Mesothelial cell of epicardium (in vitro differentiated cells): ENCODE data around the gene PRKAA1. TPM values are rescaled to one million over a fixed set of nuclear protein-coding genes. Genes with fewer than 3 reads are reported as not detected.
"Not testable (repeated sequence)": the region's sequence is repeated elsewhere in the genome, so short reads cannot be mapped to it uniquely, and the experiment has no call there.

Experiments
- DNase-seq, 2 experiments: peaks; one replicate each; pipeline ENCODE4 v3.0.0; 2021; ENCODE audit warnings: low spot score in 2 of 2; ENCODE audit not compliant: unreplicated experiment in 2 of 2
- H3K27ac Mint-ChIP-seq: 2 replicates; pipeline ENCODE4 v1.8.0; 2021; ENCODE audit warnings: mixed read lengths
- H3K27me3 Mint-ChIP-seq: 2 replicates; pipeline ENCODE4 v1.8.0; 2021; ENCODE audit warnings: low read depth, mixed read lengths
- H3K36me3 Mint-ChIP-seq: 2 replicates; pipeline ENCODE4 v1.8.0; 2021; ENCODE audit warnings: mixed read lengths
- H3K4me1 Mint-ChIP-seq: 2 replicates; pipeline ENCODE4 v1.8.0; 2021; ENCODE audit warnings: mixed read lengths
- H3K4me3 Mint-ChIP-seq: 2 replicates; pipeline ENCODE4 v1.8.0; 2021; ENCODE audit warnings: mild to moderate bottlenecking, moderate library complexity, mixed read lengths
- H3K9me3 Mint-ChIP-seq: 2 replicates; pipeline ENCODE4 v1.8.0; 2021; ENCODE audit warnings: mixed read lengths
- CTCF ChIP-seq: fragments of 200-600 bp; sonication (generic); IDR thresholded peaks from one replicate; pipeline ENCODE4 v1.5.0; 2021; ENCODE audit warnings: antibody characterized with exemption; ENCODE audit not compliant: unreplicated experiment
- total RNA-seq: library from RNA; stranded (reverse); gene quantifications from 3 replicates; pipeline ENCODE4 v1.2.1, GENCODE V29; 2021

Gene PRKAA1
- total RNA-seq, 1 donor from 2014 or later, result 60.4 TPM

- H3K4me1 Mint-ChIP-seq, result peaks cover 2% of the 10 kb centered on the region
- no peaks in the 10 kb centered on the region for H3K27me3 Mint-ChIP-seq
- no peak for TF ChIP-seq CTCF
- H3K27ac Mint-ChIP-seq, result no peak overlapping the region
- H3K9me3 Mint-ChIP-seq, result peaks cover 34% of the 10 kb centered on the region
- H3K4me3 Mint-ChIP-seq, result no peak overlapping the region
- no peak for DNase-seq
- peaks cover 55% of the 10 kb centered on the region for H3K36me3 Mint-ChIP-seq
Measured at GRCh38 chr5:40720069-40720468, 78.1 kb downstream of the PRKAA1 start.

- Mint-ChIP-seq H3K36me3 (peaks cover 45% of the 10 kb centered on the region), H3K27ac (no peak overlapping the region), H3K9me3 (peaks cover 28% of the 10 kb centered on the region), H3K4me1 (peaks cover 2% of the 10 kb centered on the region), H3K4me3 (no peak overlapping the region), H3K27me3 (no peaks in the 10 kb centered on the region)
- no peak for DNase-seq
- no peak for TF ChIP-seq CTCF
Measured at GRCh38 chr5:40717281-40717680, 80.9 kb downstream of the PRKAA1 start.

GRCh38 chr5:40716590-40716989, 81.6 kb downstream of the PRKAA1 start:
- no peaks in the 10 kb centered on the region for H3K27me3 Mint-ChIP-seq
- no peak overlapping the region for H3K4me3 Mint-ChIP-seq
- no peak overlapping the region for H3K27ac Mint-ChIP-seq
- peaks cover 2% of the 10 kb centered on the region for H3K4me1 Mint-ChIP-seq
- no peak for TF ChIP-seq CTCF
- DNase-seq, result no peak
- peaks cover 27% of the 10 kb centered on the region for H3K9me3 Mint-ChIP-seq
- H3K36me3 Mint-ChIP-seq, result peaks cover 48% of the 10 kb centered on the region

- no peak for TF ChIP-seq CTCF
- Mint-ChIP-seq H3K36me3 (peaks cover 48% of the 10 kb centered on the region), H3K27ac (no peak overlapping the region), H3K27me3 (no peaks in the 10 kb centered on the region), H3K4me3 (no peak overlapping the region), H3K9me3 (peaks cover 21% of the 10 kb centered on the region), H3K4me1 (peaks cover 2% of the 10 kb centered on the region)
- DNase-seq, result no peak
Measured at GRCh38 chr5:40716000-40716399, 82.2 kb downstream of the PRKAA1 start.

- TF ChIP-seq CTCF, result no peak
- peaks cover 43% of the 10 kb centered on the region for H3K36me3 Mint-ChIP-seq
- H3K4me1 Mint-ChIP-seq, result peaks cover 2% of the 10 kb centered on the region
- peaks cover 6% of the 10 kb centered on the region for H3K9me3 Mint-ChIP-seq
- DNase-seq, result no peak
- no peak overlapping the region for H3K27ac Mint-ChIP-seq
- H3K27me3 Mint-ChIP-seq, result no peaks in the 10 kb centered on the region
- H3K4me3 Mint-ChIP-seq, result no peak overlapping the region
Measured at GRCh38 chr5:40714001-40714400, 84.2 kb downstream of the PRKAA1 start.

- H3K4me1 Mint-ChIP-seq, DNase-seq, H3K27me3 Mint-ChIP-seq, H3K27ac Mint-ChIP-seq, H3K4me3 Mint-ChIP-seq: not testable (repeated sequence)
- H3K36me3 Mint-ChIP-seq, result peaks cover 55% of the 10 kb centered on the region
- H3K9me3 Mint-ChIP-seq, result peaks cover 30% of the 10 kb centered on the region
Measured at GRCh38 chr5:40710575-40710974, 87.6 kb downstream of the PRKAA1 start.

Other genes starting within 250 kb of the PRKAA1 start
- 40.0 to 48.1 TPM (median 42.0 TPM) in 3 replicates for gene PTGER4, start 118.5 kb downstream of the PRKAA1 start, total RNA-seq
- gene TTC33, start 42.4 kb downstream of the PRKAA1 start, total RNA-seq, result 20.1 to 22.7 TPM (median 21.1 TPM) in 3 replicates
- 1,420 to 1,502 TPM (median 1,461 TPM) in 3 replicates for gene RPL37, start 36.8 kb upstream of the PRKAA1 start, total RNA-seq
- gene CARD6, start 43.0 kb upstream of the PRKAA1 start, total RNA-seq, result 1.3 to 1.5 TPM (median 1.4 TPM) in 3 replicates
- gene C7, start 111.1 kb upstream of the PRKAA1 start, total RNA-seq, result 18.2 to 22.6 TPM (median 20.7 TPM) in 3 replicates